Astrocyte of the hippocampus (primary cell): ENCODE data around the gene KLF3.
"Not testable (repeated sequence)": the region's sequence is repeated elsewhere in the genome, so short reads cannot be mapped to it uniquely, and the experiment has no call there.

Experiments used
- DNase-seq: peaks from one replicate; pipeline ENCODE4 v3.0.0; 2011; ENCODE audit warnings: low read depth, low spot score

Gene KLF3

DNA sequence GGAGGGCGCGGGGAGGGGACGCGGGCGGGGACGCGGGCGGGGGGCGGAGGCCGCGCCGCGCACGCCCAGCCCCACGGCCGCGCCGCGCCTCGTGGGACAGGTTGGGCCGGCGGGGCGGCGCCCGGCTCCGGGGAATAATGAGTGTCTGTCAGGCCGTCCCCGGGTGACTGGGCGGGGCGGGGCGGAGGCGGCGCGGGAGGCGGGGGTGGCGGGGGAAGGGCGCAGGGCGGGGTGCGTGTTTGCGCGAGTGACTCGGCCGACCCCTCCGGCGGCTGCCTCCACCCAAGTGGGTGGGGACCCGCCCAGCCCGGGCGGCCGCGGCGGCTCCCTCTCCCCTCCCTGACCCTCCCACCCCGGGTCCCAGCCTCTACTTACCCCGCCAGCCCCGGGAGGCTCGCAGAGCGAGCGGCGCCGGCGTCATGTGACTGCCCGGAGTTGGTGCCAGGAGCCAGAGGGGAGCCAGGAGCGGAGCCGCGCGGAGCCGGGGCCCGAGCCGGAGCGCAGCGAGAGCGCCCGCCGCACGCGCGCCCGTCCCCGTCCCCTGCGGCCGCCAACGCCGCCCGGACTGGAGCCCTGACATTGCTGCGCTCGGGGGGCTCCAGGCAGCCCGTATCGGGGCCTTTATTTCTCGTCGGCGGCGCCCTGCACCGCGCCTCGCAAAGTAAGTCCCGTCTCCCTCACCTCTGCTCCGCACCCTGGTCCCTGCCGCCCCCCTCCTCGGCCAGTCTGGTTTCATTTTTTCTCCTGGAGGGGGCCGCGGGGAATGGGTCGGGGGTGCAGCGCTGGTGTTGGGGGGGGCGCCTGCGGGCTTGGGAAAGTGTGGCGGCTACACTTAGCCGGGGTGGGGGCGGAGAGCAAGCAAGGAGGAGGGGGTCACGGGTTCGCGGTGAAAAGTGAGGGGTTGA, at the start of gene KLF3:
Gene KLF3, plus strand, starts transcription at position 399 of the 905 bp plus-strand sequence. CDS start 16,427 bp downstream, outside the sequence.
- DNase-seq: peak; percentile 95

DNA sequence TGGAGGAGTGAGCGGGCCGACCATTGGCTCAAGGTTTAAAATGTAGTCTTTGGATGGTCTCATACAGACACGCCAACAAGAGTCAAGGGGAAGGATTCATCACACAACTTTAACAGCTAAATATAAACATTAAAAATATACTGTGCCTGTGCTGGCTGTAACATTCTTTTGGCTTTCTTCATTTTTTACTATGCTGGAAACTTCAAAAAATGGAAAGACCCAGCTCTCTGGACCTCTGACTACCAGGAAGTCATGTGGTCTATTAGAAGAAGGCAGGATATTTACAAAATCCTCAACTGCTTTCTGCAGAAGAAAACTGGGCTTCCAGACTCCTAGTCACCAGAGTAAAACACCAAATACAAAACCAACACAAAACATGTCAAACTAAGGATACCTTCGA, 49.8 kb upstream of the KLF3 start:
- no peak for DNase-seq

DNA sequence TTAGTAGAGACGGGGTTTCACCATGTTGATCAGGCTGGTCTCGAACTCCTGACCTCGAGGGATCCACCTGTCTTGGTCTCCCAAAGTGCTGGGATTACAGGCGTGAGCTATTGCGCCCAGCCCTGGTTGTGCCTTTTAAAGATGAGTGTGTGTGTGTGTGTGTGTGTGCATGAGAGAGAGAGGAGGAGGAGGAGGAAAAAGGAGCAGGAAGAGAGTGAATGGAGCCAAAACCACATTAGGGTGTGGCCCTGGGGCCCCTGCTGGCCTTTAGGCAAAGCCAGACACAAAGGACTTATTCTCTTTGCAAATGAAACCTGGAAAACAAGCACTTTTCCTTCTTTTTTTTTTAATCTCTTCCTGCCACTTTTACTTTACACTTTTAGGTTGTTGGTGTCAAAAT, 48.2 kb upstream of the KLF3 start:
- no peak for DNase-seq

DNA sequence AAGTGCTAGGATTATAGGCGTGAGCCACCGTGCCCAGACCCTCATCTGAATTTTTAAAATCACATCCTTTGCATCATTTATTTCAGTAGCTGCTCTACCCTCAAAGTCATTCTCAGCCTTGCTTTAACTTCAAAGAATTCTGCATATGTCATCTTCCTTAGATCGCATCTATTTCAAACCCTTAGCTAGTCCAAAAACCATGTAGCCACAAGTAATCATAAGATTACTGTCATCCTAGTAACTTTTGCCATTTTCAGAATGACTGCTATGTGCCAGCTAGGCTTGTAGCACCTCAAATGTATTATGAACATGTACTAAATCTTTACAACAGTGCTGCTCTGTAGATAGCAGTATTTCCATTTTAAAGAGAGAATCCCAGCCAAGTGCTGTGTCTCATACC, 45.5 kb upstream of the KLF3 start:
- no peak for DNase-seq

DNA sequence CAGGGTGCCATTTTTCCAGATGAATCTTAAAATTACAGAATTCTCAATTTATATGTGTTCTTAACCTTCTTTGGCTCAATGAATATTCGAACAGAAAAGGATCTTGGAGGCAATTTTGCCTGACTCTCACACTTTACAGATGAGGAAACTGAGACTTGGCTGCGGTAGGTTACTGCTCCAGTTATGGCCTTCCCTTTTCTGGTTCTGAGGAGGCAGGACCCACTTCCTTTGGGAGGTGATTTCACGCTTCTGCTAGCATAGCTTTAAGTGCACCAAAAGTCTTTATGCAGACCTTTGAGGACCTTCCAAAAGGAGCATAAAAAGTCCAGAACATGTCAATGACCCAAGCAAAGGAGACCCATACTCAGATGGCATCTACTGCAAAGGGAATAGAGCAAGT, 44.7 kb upstream of the KLF3 start:
- no peak for DNase-seq

DNA sequence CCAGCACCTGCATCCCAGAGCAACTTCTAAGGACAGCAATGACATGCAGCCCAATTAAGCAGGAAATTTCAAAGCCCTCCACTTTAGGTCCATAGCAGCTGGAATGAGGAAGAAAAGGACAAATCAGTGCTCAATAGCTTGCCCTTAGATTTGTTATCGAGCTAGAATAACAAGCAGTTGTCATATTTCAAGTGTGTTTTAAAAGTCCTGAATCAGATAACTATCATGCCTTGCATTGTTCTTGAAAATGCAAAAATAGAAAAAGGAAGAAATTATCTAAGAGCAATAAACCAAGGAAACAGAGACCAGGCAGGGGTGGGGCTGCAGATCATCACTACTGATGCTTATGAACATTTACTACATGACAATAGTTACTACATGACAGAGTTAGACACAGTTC, 43.9 kb upstream of the KLF3 start:
- DNase-seq: no peak

DNA sequence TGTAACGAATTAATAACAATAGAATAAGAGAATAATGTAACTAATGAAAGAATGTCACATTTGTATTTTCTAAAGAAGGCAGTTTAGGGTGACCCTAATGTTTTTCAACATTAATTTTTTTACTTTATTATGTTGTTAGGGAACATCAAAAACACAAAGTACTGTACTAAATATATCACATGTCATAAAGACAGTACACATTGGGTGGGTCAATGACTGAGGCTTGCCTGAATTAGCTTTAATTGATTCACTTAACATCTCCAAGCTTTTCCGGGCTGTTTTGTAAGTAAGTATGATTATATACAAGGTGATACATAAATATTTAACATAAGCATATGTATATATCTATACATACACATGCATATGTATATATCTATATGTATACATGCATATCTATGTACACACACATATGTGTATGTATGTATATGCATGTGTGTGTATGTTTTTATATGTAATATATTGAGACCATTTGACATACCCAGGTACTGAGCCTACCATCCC, 43.4 kb upstream of the KLF3 start:
- DNase-seq: no peak

DNA sequence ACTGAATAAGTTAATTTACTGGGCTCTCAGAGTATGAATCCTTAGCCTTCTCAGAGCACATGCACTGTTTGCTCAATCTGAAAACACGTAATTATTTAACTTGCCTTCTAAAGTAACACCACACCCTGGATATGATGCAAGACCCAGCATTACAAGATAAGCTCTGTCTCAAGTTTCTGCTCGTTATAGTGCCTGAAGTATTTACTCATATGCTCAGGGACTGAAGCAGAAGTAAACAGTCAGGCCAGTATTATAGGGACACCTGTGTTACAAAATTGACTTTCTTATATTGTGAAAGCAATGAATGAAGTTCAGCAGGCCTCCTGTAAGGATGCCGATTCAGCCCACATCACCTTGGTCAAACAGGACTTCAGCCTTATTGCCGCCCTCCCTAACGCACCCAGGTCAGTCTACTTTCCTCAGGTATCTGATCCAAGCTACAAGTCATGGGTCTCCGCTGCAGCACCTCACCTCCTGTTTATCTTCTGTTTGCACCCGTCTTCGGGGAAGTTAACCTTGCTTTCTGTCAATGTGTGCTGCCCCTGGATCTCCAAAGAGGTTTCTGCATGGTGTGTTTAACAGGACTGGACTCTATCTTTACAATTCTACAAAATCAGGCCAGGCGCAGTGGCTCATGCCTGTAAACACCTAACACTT, 42.8 kb upstream of the KLF3 start:
- peak; percentile 20 for DNase-seq

DNA sequence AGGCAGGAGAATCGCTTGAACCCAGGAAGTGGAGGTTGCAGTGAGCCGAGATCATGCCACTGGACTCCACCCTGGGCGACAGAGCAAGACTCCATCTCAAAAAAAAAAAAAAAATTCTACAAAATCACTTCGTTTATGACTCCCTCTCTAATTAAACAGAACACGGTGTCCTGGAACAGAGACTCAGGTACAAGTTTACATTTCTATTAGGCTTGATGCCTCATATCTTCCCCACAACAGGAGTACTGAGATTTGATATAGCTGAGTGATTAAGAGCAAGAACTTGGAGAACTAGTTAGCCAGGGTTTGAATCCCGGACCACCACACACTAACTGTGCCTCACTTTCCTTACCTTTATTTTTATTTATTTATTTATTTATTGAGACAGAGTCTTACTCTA, 42.2 kb upstream of the KLF3 start:
- DNase-seq: no peak

DNA sequence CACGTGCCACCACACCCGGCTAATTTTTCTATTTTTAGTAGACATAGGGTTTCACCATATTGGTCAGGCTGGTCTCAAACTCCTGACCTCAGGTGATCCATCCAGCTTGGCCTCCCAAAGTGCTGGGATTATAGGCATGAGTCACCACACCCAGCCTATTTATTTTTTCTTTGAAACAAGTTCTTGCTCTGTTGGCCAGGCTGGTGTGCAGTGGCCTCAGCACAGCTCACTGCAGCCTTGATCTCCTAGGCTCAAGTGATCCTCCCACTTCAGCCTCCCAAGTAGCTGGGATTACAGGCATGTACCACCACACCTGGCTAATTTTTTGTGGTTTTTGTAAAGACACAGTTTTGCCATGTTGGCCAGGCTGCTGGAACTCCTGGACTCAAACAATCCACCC, 41.7 kb upstream of the KLF3 start:
- DNase-seq: not testable (repeated sequence)

DNA sequence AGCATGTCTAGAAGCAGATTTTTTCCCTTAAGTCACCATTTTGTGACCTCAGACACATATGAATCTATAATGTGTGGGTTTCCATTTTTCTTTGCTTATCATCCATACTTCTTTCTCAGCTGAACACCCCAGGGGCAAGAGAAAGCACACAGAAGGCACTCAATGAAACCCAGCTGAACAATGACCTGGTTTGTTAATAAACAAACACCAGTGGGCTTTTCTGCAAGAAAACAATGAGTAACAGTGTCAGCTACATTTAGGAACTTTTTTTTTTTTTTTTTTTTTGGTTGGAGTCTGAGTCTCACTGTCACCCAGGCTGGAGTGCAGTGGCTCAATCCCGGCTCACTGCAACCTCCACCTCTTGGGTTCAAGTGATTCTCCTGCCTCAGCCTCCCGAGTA, 40.7 kb upstream of the KLF3 start:
- DNase-seq: no peak

DNA sequence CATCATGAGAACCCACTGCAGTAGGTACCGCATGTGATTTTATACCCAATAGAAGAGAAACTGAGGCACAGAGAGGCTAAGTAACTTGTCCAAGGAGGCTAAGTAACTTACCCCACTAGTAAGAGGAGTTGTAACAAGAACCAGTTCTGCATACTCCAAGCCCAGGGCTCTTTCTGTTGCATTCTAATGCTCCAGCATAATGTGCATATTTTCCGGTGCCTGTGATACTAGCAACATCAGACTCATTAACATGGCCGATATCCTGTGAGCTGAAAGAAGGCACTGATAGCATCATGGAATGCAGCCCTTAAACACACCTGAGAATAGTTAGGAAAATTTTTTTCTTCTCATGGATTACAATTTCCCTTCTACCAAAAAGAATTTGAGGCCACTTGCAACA, 39.7 kb upstream of the KLF3 start:
- DNase-seq: no peak

DNA sequence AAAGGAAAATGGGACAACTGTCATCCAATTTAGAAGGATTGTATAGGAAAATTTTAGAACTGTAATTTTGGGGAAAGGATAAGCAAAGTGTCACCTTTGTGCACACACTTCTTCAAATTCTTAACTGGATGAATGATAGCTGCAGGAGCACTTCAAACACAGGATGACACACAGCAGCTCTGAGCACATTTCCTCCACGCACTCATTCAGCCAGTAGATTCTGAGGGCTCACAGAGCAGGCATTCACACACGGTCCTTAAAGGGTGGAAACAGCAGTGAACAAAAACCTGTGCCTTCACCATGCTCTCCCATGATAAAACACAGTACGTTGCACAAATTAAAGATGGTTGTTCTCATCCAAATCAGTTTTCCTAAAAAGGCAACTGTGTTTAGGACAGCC, 38.5 kb upstream of the KLF3 start:
- DNase-seq: no peak

DNA sequence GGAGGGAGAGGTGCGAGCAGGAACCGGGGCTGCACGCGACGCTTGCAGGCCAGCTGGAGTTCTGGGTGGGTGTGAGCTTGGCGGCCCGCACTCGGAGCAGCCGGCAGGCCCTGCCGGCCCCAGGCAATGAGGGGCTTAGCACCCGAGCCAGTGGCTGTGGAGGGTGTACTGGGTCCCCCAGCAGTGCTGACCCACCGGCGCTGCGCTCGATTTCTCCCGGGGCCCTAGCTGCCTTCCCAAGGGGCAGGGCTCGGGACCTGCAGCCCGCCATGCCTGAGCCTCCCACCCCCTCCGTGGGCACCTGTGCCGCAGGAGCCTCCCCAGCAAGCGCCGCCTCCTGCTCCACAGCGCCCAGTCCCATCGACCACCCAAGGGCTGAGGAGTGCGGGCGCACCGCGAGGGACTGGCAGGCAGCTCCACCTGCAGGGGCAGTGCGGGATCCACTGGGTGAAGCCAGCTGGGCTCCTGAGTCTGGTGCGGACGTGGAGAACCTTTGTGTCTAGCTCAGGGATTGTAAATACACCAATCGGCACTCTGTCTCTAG, 37.0 kb upstream of the KLF3 start:
- DNase-seq: not testable (repeated sequence)

DNA sequence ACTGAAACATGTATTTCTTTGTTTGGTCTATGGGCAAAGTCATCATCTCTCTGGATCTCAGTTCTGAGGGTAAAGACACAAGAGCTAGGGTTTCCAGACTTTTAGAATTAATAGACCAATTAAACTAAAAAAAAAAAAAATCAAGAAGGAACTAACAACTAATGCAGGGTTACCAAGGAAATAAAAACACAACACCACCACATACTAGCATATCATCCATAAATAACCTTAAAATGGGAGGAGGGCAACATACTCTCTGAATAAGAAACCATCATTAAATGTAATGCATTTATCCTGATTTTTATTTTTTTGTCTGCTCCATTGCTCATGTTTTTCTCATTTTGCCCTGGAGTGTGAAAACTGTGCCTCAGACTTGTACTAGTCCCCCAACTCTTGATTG, 33.5 kb upstream of the KLF3 start:
- no peak for DNase-seq

DNA sequence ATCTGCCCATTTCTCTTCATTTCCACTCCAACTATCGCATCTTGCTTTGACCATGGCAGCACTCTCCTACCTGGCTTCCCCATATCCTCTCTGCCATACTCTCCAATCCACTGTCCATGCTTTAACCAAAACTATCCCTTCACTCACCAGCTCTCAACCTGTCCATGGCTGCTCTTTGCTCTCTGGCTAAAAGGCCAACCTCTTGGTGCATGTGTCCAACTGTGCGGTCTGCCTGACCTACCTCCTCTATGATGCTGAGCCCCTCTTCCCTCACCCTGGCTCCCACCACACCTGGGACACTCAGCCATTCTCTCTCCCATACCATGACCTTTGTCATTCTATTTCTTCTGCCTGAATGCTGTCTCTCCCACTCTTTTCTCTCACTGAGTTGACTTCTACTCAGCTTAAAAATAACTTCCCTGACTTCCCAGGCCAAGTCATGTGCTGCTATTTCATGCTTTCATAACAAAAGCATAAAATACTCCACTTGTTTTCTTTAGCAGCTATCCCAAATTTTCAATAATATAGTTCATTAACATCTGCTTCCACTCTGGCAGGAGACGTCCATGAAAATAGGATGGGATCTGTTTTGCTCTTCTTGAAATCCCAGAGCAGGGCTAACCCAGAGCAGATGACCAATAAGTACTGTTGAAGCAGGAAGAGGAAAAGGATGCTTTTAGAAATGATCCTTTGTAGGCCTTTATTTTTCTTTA, 29.8 kb upstream of the KLF3 start:
- DNase-seq: no peak

DNA sequence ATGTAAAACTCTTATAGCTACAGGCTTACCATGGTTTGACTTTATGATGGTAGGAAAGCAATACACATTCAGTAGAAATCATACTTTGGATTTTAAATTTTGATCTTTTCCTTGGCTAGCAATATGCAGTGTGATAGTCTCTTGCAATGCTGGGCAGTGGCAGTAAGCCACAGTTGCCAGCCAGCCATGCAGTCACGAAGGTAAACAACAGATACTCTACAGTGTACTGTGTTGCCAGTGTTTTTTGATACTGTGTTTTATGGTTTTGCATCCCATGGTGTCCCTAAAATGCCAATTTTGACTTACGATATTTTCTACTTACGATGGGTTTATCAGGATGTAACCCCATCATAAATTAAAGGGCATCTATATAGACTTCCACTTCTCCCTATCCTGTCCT, 24.8 kb upstream of the KLF3 start:
- no peak for DNase-seq

DNA sequence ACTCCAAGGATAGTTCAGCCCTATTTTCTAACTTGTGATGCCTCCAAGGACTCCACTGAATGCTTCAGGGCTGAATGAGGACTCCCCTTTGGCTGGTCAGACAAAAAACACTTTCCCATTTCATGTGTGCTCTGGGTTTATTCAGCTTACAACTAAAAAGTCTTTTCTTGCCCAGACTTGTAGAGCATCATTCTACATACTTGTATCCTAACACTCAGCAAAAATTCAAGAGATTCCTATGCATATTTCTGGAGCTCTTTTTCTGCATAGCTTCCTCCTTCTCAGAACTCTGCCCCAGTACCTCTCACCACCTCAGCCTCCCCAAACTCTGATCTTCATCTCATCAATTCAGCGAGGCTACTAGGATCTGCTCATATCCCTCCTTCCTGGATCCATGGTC, 22.2 kb upstream of the KLF3 start:
- DNase-seq: no peak

DNA sequence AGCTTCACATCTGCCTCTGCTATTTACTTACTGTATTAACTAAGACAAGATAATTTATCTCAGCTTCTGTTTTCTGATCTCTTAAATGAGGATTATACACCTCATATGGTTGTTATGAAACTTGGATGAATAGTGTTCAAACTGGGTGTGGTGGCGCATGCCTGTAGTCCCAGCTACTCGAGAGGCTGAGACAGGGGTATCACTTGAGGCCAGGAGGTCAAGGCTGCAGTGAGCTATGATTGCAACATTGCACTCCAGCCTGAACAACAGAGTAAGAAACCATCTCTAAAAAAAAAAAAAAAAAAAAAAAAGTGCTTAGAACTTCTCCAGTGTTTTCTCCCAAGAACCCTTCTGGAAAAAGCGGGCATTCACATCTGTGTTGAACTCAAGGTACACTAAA, 19.8 kb upstream of the KLF3 start:
- DNase-seq: no peak

DNA sequence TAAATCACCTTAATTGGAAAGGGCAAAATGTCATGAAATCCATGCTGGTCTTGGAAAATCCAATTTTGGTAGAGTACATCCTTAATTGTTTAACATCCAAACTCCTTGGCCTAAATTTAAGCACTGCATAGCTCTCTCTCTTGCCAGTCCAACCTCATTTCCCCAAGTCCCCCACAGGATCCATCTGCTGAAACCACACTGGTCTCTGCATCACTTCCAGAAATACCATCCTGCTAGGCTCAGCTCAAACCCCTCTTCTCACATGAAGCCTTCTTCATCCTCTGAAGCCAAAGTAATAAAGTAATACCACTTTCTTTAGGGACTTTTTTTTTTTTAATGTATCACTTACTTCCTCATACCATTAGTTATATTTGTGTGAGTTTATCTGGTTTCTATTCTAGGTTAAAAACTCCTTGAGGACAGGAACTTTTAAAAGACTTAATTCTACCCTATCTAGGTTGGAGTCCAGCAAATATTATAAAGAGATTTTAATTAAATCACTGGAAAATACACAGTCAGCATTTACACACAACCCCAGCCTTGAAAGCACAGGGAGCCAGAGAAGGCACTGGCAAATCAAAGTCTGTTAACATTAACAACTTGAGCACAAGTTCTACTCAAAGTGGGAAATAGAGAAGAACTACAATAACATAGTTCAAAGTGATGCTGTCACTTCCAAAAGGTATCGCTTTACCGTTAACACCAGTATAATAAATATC, 16.7 kb upstream of the KLF3 start:
- no peak for DNase-seq

DNA sequence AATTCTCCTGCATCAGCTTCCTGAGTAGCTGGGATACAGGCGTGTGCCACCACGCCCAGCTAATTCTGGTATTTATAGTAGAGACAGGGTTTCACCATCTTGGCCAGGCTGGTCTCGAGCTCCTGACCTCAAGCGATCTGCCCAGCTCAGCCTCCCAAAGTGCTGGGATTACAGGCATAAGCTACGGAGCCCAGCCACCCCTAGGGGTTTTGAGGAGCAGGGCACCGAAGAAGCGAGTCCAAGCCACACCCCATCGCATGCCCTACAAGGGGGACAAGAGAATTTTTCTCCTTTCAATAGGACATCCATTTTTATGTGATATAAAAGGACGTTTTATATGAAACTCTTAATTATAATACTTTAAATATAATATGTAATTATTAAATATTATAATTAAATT, 13.9 kb upstream of the KLF3 start:
- no peak for DNase-seq
